ENCODE data around the gene ZBTB4.

- TF ChIP-seq POLR2A (IDR thresholded peaks at IDR 0.05), result no peak
- TF ChIP-seq, protein P1, sequence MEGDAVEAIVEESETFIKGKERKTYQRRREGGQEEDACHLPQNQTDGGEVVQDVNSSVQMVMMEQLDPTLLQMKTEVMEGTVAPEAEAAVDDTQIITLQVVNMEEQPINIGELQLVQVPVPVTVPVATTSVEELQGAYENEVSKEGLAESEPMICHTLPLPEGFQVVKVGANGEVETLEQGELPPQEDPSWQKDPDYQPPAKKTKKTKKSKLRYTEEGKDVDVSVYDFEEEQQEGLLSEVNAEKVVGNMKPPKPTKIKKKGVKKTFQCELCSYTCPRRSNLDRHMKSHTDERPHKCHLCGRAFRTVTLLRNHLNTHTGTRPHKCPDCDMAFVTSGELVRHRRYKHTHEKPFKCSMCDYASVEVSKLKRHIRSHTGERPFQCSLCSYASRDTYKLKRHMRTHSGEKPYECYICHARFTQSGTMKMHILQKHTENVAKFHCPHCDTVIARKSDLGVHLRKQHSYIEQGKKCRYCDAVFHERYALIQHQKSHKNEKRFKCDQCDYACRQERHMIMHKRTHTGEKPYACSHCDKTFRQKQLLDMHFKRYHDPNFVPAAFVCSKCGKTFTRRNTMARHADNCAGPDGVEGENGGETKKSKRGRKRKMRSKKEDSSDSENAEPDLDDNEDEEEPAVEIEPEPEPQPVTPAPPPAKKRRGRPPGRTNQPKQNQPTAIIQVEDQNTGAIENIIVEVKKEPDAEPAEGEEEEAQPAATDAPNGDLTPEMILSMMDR (IDR thresholded peaks at IDR 0.05), result no peak
Measured at GRCh38 chr17:7491583-7491982, 12.2 kb upstream of the ZBTB4 start.

Data from uterus (tissue), 2 donors.